HG02885 (cell line): ENCODE data around the gene MAPK8IP1.

ENCODE experiments used
- ATAC-seq: cut with Tn5 transposase; IDR thresholded peaks from one replicate; pipeline ENCODE4 v1.9.1; 2021; ENCODE audit warnings: mild to moderate bottlenecking; ENCODE audit not compliant: unreplicated experiment, poor library complexity

Gene MAPK8IP1

DNA sequence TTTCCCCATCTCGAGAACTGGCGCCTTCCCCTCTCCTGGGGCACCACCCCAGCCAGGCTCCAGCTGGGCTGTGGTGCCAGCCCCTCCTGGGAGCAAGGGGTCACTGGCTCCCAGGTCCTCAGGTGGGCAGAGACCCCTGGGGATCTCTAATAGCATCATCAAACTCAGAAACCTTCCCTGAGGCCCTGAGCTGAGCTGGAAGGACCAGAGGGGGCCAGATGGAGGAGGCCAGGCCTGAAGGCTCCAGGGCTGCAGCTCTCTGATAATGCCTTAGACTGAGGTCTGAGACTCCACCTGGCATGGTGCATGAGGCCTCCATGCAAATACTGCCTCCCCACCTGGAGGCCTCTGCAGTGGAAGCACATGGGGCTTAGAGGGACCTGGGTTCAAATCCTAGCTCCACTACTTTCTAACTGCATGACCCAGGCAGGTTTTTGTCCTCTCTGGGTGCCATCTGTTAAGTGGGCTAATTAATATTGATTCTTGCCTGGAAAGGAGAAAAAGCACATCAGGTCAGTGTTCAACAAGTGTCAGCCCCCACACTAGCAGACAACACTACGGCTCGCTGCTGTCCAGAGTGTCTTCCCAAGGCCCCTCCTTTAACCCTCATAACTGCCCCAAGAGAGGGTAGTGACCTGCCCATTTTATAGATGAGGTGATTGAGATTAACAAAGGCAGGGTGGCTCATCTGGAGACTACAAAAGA is 1.5 kb downstream of the MAPK8IP1 start:
- ATAC-seq: no peak

DNA sequence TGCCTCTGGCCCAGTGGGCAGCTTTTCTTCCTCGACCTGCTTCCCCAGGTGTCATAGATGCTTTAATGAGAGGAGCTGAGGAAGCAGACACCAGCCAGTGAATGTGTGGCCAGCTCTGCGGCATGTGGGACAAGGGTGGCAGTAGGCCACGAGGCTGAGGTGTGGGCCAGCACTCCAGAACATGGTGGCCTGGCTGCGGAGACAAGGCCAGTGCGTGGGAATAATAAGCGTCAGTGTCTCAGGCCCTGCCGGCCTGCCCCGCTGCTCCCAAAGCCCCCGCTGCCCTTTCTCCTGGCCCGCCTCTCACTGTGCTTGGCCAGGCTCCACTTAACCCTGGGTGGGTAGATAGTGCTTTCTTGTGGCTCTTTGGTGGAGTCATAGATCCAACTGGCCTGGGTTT is 2.1 kb downstream of the MAPK8IP1 start:
- no peak for ATAC-seq

DNA sequence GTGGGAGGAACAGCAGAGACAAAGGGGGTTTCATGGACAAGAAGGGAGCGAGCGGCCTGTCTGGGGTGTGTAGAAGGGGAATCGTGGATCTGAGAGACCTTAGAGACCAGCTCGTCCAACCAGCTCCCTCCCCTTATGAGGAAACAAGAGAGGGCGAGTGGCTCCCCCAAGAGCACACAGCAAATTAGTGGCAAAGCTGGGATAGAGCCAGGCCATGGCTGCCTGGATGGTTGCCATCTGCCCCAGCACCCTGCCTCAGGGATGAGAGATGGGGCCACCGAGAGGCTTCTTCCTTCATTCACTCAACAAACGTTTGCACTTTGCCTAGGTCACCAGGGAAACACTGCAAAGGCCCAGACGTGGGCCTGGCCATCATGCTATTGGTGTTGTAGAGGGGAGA is 4.1 kb downstream of the MAPK8IP1 start:
- ATAC-seq: no peak

DNA sequence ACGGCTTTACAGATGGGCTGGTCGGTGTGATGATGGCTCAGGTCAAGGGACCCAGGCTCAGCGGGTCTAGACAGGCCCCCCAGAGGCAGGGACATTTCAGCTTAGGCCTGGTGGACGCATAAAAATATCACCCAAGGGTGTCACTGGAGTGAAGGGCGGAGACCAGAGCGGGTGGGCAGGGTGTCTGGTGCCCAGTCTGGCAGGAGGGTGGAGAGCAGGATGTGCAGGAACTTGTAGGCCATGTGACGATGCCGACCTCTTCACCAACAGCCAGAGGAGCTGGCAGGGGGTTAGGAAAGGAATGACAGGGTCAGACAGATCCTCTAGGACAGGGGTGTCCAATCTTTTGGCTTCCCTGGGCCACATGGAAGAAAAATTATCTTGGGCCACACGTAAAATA is 4.5 kb downstream of the MAPK8IP1 start:
- no peak for ATAC-seq

DNA sequence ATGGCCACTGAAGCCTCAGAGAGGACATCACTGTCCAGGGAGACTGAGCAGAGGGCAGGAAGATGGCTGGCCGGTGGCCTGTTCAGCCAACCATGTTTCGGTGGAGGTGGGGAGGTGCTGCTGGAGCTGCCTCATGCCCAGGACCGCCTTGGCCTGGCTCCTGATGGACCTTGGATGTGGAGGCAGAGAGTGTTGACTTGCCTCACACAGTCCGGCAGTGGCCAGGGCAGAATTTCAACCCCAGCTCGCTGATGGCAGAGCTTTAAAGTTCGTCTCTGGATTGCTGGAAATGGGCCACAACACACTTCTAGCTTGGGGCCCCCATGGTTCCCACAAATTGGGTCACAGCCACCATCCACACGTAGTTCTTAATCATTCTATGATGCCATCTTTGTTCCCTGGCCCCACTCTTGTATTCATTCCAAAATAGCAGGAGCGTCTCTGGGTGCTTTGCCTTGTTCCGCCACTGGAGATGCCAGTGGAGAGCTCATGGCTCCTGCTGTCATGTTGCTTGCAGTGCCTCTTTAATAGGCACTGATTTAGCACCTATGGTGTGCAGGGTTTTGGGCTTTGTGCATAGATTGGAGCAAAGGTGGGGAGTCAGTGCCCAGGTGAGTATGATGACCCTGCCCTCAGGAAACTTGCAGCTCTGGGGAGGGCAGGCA is 5.6 kb downstream of the MAPK8IP1 start:
- no peak for ATAC-seq

DNA sequence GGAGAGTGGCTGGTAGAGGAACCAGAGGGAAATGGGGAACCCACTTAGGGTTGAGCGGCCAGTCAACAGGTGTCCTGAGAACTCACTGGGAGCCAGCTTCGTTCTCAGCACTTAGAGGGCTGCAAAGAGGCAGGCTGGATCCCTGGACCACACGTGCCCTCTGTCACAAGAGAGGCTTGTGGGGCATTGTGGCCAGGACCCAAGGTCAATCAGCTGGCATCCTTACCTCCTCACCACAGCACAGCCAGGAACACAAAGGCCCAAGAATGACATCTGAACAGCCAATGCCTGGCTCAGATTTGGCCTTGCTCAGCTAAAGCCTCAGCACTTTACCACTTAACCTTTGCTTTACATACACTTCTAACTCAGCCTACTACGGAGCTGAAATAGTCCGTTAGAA is 7.4 kb downstream of the MAPK8IP1 start:
- no peak for ATAC-seq

DNA sequence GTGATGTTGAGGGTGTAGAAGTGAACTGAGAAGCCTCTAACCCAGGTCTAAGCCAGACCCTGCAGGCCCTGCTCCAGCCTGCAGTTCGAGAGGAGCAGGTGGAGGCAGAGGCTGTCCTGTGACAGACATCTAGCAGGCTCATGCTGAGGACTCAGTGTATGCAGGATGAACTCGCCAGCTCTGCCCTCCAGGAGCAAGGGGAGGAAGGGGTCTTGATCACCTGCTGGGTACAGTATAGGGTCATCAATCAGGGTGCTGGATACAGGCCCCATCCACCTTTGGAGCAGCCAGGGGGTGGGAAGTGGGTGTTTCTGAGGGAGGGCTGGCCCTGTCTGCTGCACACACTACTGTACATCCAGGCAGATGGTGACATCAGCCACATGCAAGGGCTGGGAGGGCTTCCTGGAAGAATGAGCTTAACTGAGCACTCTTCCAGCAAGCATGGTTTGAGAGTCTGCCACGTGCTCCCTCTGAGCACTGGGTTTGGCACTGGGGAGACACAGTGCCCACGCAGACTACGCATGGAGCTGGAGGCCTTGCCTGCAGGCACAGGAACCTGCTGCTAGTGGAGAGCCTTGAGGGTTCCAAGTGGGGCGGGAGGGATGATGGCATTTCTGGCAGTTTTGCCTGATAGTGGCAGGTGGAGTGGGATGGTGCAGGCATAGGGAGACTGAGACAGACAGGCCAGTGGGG is 9.2 kb downstream of the MAPK8IP1 start:
- ATAC-seq: no peak

DNA sequence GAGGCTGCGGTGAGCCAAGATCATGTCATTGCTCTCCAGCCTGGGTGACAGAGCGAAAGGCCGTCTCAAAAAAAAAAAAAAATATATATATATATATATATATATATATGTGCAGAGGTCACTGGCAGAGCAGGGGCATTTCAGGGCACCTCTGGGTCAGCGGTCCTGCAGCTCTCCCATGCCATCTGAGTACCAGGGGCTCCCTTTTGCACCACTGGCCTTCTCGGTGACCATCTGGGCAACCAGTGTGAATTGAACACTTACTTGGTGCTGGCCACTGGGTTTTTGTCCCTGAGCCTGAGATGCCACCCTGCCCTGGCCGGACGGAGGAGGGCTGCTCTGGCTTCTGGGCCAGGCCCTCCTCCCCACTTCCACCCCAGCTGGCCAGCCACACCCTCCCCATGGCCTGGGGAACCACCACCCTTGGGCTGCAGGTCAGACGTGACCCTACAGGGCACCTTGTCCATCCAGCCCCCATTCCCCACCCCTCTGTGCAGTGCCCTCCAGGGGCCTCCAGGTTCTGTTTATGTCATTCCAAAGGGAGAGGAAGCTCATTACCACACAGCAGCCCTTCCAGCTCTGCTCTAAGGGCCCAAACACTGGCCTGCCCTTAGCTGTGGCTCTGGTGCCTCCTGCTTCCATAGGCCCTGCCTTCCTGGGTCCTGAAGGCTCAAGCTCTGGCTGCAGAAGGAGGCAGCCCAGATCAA is 10.3 kb downstream of the MAPK8IP1 start:
- ATAC-seq: no peak

DNA sequence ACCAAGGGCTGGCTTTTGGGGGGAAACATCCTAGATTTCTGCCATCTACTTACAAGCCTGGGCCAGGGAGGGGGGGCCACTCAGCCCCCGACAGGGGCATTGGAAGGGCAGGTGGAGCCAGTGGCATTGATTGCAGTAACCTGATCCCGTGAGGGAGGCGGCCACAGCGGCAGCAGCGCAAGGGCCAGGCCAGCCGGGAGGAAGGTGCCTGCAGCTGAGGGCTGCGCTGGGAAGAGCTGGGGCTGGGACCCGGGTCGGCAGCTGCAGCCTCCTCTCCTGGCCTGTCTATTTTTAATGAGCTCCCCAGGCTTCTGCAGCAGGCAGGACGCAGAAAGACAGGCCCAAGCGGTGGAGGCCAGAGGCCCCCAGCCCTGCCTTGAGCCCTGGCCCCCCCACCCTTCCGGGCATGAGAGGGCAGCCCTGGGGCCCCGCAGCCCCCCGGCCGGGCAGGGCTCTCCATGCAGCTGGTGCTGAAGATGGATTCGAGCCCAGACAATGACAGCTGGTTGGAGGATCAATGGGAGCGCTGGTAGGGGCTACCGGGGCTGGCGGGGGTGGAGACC is 11.1 kb downstream of the MAPK8IP1 start:
- no peak for ATAC-seq

DNA sequence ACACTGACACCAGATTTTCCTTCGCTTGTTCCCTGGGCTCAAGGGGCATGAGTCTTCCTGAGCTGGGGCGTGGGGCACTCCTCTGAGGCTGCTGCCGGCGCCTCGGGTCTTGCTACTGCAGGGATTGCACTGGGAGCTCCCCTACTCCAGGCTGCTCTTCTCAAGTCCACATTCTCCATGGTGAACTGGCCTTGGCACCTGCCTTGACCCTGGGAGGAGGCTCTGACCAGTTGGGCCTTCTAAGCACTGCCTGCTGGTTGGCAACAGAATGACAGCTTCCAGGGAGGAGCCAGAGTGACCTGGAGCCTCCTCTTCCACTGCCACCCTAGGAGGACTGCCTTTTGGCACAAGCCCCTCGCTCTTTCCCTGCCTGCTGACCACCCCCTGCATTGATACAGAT is 12.1 kb downstream of the MAPK8IP1 start:
- no peak for ATAC-seq

DNA sequence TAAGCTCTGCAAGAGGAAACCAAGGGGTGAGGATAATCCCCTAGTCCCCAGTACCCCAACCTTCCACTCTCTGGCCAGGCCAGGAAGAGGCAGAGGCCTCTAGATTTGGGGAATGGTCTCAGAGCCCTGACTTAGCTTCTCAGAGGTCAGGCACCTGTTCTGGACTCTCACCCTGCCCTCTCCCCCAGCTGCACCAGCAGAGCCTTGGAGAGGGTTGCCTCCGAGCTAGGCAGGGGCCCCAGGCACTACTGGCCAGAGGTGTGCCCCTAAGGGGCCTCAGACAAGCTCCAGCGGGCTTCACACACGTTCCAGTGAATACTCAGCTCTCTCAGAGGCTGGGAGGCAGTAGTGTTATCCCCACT is 13.6 kb downstream of the MAPK8IP1 start:
- no peak for ATAC-seq

DNA sequence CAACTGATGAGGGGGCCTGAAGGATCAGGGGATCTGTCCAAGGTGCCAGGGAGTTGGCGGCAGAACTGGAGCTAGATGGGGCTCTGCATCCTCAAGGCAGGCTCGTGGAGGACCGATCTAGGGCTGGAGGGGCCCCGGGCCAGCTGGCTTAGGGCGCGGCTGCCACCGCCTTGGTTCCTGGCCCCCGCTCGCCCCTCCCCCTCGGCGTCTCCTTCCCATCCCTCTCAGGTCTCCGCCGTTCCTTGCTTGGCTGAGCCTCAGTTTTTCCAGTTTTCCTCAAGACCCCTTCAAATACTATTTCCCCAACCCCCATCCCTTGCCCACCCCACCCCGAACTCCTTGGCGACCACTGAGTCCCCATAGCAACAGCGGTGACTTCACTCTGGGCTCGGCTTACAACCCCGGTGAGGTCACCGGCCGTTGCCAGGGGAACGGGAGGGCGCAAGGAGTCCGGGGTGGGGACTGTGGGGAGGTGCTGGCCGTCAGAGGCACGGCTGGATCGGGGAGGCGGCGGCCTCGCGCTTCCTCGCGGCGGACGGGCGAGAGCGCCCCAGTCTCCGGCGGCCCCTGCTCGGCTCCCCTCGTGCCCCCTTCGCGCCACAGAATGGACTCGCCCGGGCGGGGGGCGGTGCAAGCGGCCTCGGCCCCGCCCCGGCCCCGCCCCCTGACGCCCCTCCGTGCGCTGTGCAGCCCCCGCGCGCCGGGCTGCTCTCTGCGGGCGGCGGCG is 14.2 kb downstream of the MAPK8IP1 start:
- peak; percentile 77 for ATAC-seq

DNA sequence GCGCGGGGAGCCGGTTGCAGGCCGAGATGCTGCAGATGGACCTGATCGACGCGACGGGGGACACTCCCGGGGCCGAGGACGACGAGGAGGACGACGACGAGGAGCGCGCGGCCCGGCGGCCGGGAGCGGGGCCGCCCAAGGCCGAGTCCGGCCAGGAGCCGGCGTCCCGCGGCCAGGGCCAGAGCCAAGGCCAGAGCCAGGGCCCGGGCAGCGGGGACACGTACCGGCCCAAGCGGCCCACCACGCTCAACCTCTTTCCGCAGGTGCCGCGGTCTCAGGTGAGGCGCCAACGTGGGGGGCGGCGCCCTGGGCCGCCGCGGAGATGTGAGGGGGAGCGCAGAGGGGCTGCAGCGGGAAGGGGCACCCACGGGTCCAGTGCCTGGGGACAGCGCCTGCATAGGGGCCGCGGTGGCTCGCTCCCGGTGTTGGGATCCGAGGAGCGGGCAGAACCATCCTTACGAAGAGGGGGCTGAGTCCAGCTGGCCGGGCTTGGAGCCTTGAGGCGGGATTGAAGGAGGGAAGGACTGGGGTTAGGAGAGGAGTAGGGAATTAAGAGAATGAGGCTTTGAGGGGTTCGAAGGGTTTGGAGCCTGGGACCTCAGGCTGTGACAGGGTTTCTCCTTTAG is 14.8 kb downstream of the MAPK8IP1 start:
- peak; percentile 12 for ATAC-seq

DNA sequence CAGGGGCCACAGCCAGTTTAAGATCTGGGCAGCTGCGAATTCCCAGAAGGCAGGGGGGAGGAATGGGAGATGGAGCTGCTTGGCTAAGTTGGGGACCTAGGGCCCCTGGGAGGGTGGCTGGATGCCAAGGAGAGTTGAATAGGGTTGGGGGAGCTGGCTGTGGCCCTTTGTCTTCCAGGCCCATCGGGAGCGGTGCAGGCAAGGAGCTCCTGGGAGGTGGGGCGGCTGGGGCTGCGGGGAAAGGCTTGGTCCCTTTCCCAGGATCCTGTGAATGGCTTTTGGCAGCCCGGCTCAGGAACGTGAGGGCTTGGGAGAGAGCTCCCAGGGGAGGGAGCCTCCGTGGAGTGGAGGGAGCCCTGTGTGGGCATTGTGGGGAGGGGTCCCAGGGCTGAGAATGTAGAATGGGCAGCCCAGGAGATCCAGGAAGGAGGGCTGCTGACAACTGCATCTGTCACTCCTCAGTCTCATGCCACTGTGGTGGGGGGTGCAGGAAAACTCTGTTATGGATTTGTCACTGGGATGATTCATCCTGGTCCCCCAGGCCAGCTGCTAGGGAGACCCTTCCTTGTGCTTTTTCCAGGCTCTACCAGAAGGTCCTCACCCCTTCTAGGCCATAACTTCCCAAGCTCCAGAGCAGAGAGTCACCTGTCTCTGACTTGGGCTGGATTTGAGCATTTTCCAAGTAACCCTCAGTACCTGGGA is 15.6 kb downstream of the MAPK8IP1 start:
- ATAC-seq: no peak

DNA sequence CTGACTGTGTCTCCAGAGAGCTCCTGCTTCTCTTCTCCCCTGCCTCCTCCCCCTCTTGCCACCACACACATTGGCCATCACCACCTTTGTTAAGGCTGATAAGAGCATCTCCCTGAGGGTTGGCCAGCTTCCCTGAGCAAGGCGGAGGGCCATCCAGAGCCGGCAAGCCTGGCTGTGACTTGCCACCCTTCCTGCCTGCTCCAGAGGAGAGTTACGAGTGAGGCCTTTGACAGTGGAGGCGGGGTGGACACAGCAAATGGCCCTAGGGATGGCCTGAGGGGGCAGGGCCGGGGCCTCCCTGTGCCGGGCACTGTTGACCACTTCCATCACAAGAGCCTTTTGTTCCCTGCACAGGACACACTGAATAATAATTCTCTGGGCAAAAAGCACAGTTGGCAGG is 16.2 kb downstream of the MAPK8IP1 start:
- ATAC-seq: no peak

DNA sequence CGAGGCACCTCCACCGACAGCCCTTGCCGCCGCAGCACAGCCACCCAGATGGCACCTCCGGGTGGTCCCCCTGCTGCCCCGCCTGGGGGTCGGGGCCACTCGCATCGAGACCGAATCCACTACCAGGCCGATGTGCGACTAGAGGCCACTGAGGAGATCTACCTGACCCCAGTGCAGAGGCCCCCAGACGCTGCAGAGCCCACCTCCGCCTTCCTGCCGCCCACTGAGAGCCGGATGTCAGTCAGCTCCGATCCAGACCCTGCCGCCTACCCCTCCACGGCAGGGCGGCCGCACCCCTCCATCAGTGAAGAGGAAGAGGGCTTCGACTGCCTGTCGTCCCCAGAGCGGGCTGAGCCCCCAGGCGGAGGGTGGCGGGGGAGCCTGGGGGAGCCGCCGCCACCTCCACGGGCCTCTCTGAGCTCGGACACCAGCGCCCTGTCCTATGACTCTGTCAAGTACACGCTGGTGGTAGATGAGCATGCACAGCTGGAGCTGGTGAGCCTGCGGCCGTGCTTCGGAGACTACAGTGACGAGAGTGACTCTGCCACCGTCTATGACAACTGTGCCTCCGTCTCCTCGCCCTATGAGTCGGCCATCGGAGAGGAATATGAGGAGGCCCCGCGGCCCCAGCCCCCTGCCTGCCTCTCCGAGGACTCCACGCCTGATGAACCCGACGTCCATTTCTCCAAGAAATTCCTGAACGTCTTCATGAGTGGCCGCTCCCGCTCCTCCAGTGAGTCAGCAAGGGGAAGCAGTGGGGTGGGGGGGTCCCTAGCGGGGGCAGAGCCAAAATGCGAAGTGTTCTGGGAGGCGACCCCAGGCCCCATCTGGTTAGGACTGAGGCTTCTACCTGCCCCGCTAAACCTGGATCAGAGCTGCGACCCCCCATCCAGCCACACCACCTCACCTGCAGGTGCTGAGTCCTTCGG is 17.3 kb downstream of the MAPK8IP1 start:
- no peak for ATAC-seq

DNA sequence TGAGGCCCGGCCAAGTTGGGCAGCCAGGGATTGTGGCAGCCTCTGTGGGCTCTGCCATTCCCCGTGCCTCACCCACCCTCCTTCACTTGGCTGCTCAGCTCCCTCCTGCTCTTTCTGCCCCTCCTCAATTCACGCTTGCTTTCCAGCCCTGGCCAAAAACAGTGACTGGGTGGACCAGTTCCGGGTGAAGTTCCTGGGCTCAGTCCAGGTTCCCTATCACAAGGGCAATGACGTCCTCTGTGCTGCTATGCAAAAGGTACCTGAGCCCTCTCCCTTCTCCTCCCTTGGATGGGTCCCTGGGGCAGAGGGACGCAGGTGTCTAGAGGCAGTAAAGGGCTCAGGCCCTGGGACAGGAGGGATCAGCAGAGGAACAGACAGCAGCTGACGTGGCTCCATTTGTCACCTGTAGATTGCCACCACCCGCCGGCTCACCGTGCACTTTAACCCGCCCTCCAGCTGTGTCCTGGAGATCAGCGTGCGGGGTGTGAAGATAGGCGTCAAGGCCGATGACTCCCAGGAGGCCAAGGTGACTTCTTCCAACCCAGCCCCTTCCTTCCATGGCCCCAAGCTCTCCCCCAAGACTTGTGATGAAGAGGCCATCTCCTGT is 19.0 kb downstream of the MAPK8IP1 start:
- ATAC-seq: no peak

DNA sequence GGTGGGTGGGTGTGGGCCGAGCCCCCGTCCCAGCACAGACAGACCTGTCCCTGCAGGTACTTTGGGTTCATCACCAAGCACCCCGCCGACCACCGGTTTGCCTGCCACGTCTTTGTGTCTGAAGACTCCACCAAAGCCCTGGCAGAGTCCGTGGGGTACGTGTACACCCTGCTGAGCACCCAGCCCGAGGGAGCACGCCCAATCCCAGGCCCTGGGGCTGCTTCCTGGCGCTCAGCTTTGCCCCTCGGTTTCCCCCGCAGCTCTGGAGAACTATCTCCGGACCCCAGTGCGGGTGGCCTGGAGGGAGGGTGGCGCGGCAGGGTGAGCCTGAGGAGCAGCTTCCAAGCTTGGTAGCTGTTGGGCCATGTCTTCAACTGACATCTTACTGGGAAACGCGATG is 19.6 kb downstream of the MAPK8IP1 start:
- no peak for ATAC-seq
